Mesendoderm (in vitro differentiated cells): Measurements from ENCODE around the gene GALNTL6.

Source experiments
- DNase-seq: peaks from one replicate; pipeline ENCODE4 v3.0.0; 2013
- H2AK5ac ChIP-seq: 2 replicates; pipeline ENCODE4 v1.6.1; 2013; ENCODE audit warnings: low read length, inconsistent platforms
- H2BK120ac ChIP-seq: 2 replicates; pipeline ENCODE4 v1.6.1; 2013; ENCODE audit warnings: low read depth, mild to moderate bottlenecking, low read length, moderate library complexity, mixed read lengths
- H2BK15ac ChIP-seq: replicated peaks from 2 replicates; pipeline ENCODE4 v1.6.1; 2013; ENCODE audit warnings: low read depth, mild to moderate bottlenecking, moderate library complexity
- H2BK5ac ChIP-seq: 2 replicates; pipeline ENCODE4 v1.6.1; 2013; ENCODE audit warnings: low read length, inconsistent platforms
- H3K18ac ChIP-seq: 2 replicates; pipeline ENCODE4 v1.6.1; 2013; ENCODE audit warnings: mild to moderate bottlenecking, low read length, mixed read lengths
- H3K23ac ChIP-seq: one replicate; pipeline ENCODE4 v1.6.1; 2013; ENCODE audit warnings: low read length
- H3K27ac ChIP-seq: 2 replicates; pipeline ENCODE4 v1.5.1; 2013; ENCODE audit warnings: low read depth, mild to moderate bottlenecking, inconsistent platforms, low read length, moderate library complexity
- H3K27me3 ChIP-seq: 2 replicates; pipeline ENCODE4 v1.6.1; 2013; ENCODE audit warnings: low read length, control low read depth, mild to moderate bottlenecking, inconsistent platforms; ENCODE audit not compliant: insufficient read depth, poor library complexity
- H3K36me3 ChIP-seq: 2 replicates; pipeline ENCODE4 v1.6.1; 2013; ENCODE audit warnings: low read length, inconsistent platforms; ENCODE audit not compliant: control insufficient read depth, insufficient read depth
- H3K4ac ChIP-seq: one replicate; pipeline ENCODE4 v1.6.1; 2013; ENCODE audit warnings: low read depth, mild to moderate bottlenecking, low read length, moderate library complexity
- H3K4me1 ChIP-seq: 2 replicates; pipeline ENCODE4 v1.6.1; 2013; ENCODE audit warnings: low read depth, low read length, inconsistent platforms; ENCODE audit not compliant: control insufficient read depth
- H3K4me2 ChIP-seq: 2 replicates; pipeline ENCODE4 v1.6.1; 2013; ENCODE audit warnings: low read length
- H3K4me3 ChIP-seq: 2 replicates; pipeline ENCODE4 v1.5.1; 2013; ENCODE audit warnings: mild to moderate bottlenecking, low read length
- H3K56ac ChIP-seq: one replicate; pipeline ENCODE4 v1.6.1; 2013; ENCODE audit warnings: low read length
- H3K79me1 ChIP-seq: 2 replicates; pipeline ENCODE4 v1.6.1; 2013; ENCODE audit warnings: low read length, inconsistent platforms
- H3K79me2 ChIP-seq: 2 replicates; pipeline ENCODE4 v1.6.1; 2013; ENCODE audit warnings: mild to moderate bottlenecking, low read length; ENCODE audit not compliant: control insufficient read depth, insufficient read depth
- H3K9ac ChIP-seq: 2 replicates; pipeline ENCODE4 v1.6.1; 2013; ENCODE audit warnings: low read length, inconsistent platforms
- H4K5ac ChIP-seq: one replicate; pipeline ENCODE4 v1.6.1; 2013; ENCODE audit warnings: low read length
- H4K8ac ChIP-seq: one replicate; pipeline ENCODE4 v1.6.1; 2013; ENCODE audit warnings: low read depth, mild to moderate bottlenecking, control low read depth, low read length, moderate library complexity
- WGBS: extraction: QIAGEN DNeasy Blood & Tissue Kit; methylation state at CpG from one replicate; pipeline ENCODE4 v1.1.7; 2013; ENCODE audit warnings: low lambda C conversion rate, missing lambda C conversion rate; ENCODE audit not compliant: insufficient coverage; ENCODE audit errors: extremely low coverage; 5-methylcytosine and 5-hydroxymethylcytosine counted together

The GALNTL6 gene

DNA sequence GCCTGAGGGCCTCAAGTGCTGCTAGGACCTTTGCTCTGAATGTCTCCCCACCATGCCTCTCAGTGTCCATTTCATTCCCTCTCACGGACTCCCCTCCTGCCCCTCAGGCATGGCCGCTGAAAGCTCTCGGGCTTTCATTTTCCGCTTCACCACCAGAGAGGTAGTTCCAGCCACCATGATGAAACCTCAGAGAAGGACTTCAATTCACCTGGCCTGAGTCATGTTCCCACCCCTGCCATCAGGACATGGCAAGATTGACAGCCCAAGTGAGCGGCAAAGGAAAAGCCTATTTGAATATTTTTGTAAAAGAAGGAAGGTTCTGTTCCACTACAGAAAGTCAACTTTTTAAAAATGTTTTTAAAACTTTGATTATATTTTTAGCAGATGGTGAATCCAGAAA, 1106.1 kb downstream of the GALNTL6 start:
- Histone ChIP-seq H3K4ac (no peak overlapping the region), H3K4me3 (no peak overlapping the region), H3K36me3 (no peaks in the 10 kb centered on the region), H2BK15ac (no peak overlapping the region), H3K4me2 (no peak overlapping the region), H3K4me1 (no peaks in the 10 kb centered on the region), H3K79me2 (no peaks in the 10 kb centered on the region), H3K23ac (no peak overlapping the region), H2BK5ac (no peak overlapping the region), H3K9ac (no peak overlapping the region), H3K56ac (no peak overlapping the region), H3K27me3 (no peaks in the 10 kb centered on the region), H3K79me1 (no peaks in the 10 kb centered on the region), H2BK120ac (no peak overlapping the region), H4K5ac (no peak overlapping the region), H3K18ac (no peak overlapping the region), H2AK5ac (no peak overlapping the region), H3K27ac (no peak overlapping the region), H4K8ac (no peak overlapping the region)
- DNase-seq: no peak
- no CpG with 5 or more reads among the region's 5 CpGs for WGBS

DNA sequence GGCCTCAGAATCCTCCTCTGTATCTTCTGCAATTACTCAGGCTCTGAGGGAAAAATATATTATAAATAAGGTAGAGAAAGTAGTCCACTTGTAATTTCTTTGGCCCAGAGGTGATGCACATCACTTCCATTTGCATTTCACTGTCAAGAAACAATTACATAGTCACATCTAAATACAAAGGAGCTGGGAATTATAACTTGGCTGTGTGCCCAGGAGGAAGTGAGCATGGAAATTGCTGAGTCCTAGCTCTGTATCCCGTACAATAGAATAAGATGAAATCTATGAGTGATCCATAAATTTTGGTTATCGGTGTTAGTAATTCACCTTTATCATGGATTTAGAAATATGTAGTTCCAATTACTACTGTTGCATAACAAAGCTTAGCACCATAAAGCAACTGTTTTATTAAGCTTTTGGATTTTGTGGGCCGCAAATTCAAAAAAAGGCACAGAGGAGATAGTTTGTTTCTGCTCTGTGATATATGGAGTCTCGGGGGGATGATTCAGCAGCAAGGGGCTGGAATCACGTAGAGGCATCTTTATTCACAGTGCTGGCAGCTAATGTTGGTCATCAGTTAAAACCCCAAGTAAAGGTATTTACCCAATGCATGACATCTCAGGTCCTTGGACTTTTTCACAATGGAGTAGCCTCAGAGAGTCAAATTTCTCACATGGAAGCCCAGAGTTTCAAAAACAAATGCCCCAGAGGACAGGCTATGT, 1114.1 kb downstream of the GALNTL6 start:
- Histone ChIP-seq H3K79me2 (no peaks in the 10 kb centered on the region), H2BK120ac (no peak overlapping the region), H2BK5ac (no peak overlapping the region), H3K36me3 (no peaks in the 10 kb centered on the region), H2BK15ac (no peak overlapping the region), H4K8ac (no peak overlapping the region), H3K18ac (no peak overlapping the region), H3K79me1 (no peaks in the 10 kb centered on the region), H3K56ac (no peak overlapping the region), H3K27me3 (no peaks in the 10 kb centered on the region), H3K4me2 (no peak overlapping the region), H3K4me3 (no peak overlapping the region), H4K5ac (no peak overlapping the region), H3K4me1 (no peaks in the 10 kb centered on the region), H3K9ac (no peak overlapping the region), H2AK5ac (no peak overlapping the region), H3K23ac (no peak overlapping the region), H3K4ac (no peak overlapping the region), H3K27ac (no peak overlapping the region)
- no peak for DNase-seq
- WGBS: no CpG with 5 or more reads among the region's 5 CpGs

GRCh38 chr4:172928347-172928746, 1115.1 kb downstream of the GALNTL6 start:
- H2BK15ac ChIP-seq: no peak overlapping the region
- no peak overlapping the region for H3K4me3 ChIP-seq
- no peaks in the 10 kb centered on the region for H3K79me1 ChIP-seq
- H3K23ac ChIP-seq: no peak overlapping the region
- H3K36me3 ChIP-seq: no peaks in the 10 kb centered on the region
- H3K4me1 ChIP-seq: no peaks in the 10 kb centered on the region
- no peak overlapping the region for H3K27ac ChIP-seq
- no peak for DNase-seq
- H3K4ac ChIP-seq: no peak overlapping the region
- no peak overlapping the region for H3K4me2 ChIP-seq
- H2BK5ac ChIP-seq: no peak overlapping the region
- H3K18ac ChIP-seq: no peak overlapping the region
- no peak overlapping the region for H2BK120ac ChIP-seq
- H3K79me2 ChIP-seq: no peaks in the 10 kb centered on the region
- H4K5ac ChIP-seq: no peak overlapping the region
- no peak overlapping the region for H3K56ac ChIP-seq
- H4K8ac ChIP-seq: no peak overlapping the region
- no peaks in the 10 kb centered on the region for H3K27me3 ChIP-seq
- H2AK5ac ChIP-seq: no peak overlapping the region
- no peak overlapping the region for H3K9ac ChIP-seq

GRCh38 chr4:172938072-172938829, 1125.0 kb downstream of the GALNTL6 start:
- no peak overlapping the region for H3K27ac ChIP-seq
- H2AK5ac ChIP-seq: no peak overlapping the region
- H4K8ac ChIP-seq: no peak overlapping the region
- H2BK120ac ChIP-seq: no peak overlapping the region
- DNase-seq: no peak
- no peak overlapping the region for H4K5ac ChIP-seq
- no peaks in the 10 kb centered on the region for H3K79me1 ChIP-seq
- H3K23ac ChIP-seq: no peak overlapping the region
- no peaks in the 10 kb centered on the region for H3K27me3 ChIP-seq
- no CpG with 5 or more reads among the region's 6 CpGs for whole genome bisulfite sequencing
- H2BK15ac ChIP-seq: no peak overlapping the region
- H3K9ac ChIP-seq: no peak overlapping the region
- H3K36me3 ChIP-seq: no peaks in the 10 kb centered on the region
- H3K4ac ChIP-seq: no peak overlapping the region
- H3K4me2 ChIP-seq: no peak overlapping the region
- no peaks in the 10 kb centered on the region for H3K4me1 ChIP-seq
- no peak overlapping the region for H3K56ac ChIP-seq
- H3K4me3 ChIP-seq: no peak overlapping the region
- H3K79me2 ChIP-seq: no peaks in the 10 kb centered on the region
- no peak overlapping the region for H3K18ac ChIP-seq
- H2BK5ac ChIP-seq: no peak overlapping the region

- Histone ChIP-seq H3K4me2 (no peak overlapping the region), H3K79me1 (no peaks in the 10 kb centered on the region), H4K5ac (no peak overlapping the region), H2AK5ac (no peak overlapping the region), H3K79me2 (no peaks in the 10 kb centered on the region), H3K18ac (no peak overlapping the region), H3K27ac (no peak overlapping the region), H3K36me3 (no peaks in the 10 kb centered on the region), H2BK5ac (no peak overlapping the region), H3K56ac (no peak overlapping the region), H3K4me3 (no peak overlapping the region), H3K23ac (no peak overlapping the region), H3K9ac (no peak overlapping the region), H4K8ac (no peak overlapping the region), H2BK15ac (no peak overlapping the region), H3K4me1 (no peaks in the 10 kb centered on the region), H2BK120ac (no peak overlapping the region), H3K4ac (no peak overlapping the region), H3K27me3 (no peaks in the 10 kb centered on the region)
- no CpG with 5 or more reads among the region's 1 CpG for WGBS
- no peak for DNase-seq
Measured at GRCh38 chr4:172938870-172939269, 1125.7 kb downstream of the GALNTL6 start.
